ENCODE measurements around the gene OSCAR.

Gene OSCAR

DNA sequence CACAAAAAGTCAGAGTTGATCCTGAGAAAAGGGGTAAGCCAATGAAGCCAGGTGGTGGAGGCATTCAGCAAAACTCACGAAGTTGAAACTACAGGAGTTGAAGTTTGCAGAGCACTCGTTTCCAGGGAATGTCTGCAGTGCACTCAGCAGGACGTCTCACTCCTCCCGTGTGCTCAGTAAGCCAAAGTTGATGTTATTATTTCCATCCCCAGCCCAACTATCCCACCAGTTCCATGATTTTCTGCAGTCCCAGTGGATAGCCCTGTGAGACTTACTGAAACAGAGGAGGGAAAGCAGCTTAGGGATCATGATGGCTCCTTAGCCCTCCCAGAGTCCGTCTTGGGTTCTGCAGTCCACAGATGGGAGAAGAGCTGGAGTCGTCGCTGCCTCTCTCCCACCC lies 19.6 kb downstream of the OSCAR start, which contains the start of gene TARM1:
Gene TARM1, minus strand, starts transcription at position 334 of the 400 bp plus-strand sequence. Its CDS starts 25 bp downstream, at position 309.
- DNase-seq, result no peak

DNA sequence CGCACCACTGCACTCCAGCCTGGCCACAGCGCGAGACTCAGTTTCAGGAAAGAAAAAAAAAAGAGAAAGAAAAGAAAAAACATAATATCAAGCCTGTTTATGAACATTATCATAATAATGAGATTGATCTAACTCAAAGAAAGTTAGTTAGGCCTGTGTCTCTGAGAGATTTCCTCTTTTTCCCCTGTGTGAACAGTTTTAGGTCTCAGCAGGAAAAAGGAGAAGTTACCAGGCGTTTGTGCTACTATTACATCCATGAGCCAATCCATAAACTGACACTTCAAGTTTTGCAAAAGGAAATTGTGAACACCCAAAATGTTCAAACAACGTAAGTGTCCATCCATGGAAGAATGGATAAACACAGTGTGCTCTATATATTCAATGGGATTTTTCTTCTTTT lies 23.3 kb downstream of the OSCAR start:
- DNase-seq, result no peak

DNA sequence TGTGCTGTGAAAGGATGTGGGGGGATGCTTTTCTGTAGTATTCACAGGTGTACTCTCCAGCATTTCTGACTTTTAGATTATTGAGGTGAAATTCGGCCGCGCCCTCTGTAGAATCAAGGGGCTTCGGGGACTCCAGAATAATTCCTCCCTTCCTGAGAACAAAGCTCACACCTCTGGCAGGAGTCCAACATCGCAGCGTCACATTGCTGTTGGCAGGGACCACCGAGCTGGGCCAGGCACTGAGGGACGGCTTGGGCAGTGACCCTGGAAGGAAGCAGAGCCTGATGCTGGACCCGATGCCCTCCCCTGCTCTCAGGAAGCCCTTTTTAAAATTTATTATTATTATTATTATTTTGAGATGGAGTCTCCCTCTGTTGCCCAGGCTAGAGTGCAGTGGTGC lies 25.8 kb downstream of the OSCAR start:
- DNase-seq, result no peak

DNA sequence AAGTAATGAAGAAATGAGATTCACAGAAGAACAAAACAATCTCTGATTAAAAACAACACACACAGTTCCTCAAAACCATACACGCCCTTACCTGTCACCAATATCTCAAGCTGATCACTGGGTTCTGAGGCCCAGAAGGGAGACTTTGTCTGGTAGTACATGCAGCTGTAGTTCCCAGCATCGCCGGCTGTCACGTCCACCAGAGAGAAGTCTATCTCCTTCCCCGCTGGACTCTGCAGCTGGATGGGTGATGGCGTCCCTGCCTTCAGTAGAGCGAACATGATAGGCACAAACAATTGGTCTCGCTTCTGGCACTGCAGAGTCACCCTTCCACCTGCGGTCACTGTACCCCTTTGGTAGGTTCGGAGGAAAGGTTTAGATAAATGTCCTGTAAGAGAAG lies 26.8 kb downstream of the OSCAR start:
- DNase-seq, result no peak

DNA sequence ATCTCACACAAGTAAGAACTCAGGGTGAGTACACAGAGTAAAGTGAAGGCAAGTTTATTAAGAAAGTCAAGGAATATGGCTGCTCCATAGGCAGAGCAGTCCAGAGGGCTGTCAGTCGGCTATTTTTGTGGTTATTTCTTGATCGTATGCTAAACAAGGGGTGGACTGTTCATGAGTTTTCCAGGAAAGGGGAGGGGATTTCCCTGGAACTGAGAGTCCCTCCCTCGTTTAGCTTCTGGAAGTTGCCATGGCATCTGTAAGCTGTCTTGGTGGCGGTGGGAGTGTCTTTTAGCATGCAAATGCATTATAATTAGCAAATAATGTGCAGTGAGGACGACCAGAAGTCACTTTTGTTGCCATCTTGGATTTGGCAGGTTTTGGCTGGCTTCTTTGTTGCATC lies 31.1 kb downstream of the OSCAR start:
- DNase-seq, result no peak

DNA sequence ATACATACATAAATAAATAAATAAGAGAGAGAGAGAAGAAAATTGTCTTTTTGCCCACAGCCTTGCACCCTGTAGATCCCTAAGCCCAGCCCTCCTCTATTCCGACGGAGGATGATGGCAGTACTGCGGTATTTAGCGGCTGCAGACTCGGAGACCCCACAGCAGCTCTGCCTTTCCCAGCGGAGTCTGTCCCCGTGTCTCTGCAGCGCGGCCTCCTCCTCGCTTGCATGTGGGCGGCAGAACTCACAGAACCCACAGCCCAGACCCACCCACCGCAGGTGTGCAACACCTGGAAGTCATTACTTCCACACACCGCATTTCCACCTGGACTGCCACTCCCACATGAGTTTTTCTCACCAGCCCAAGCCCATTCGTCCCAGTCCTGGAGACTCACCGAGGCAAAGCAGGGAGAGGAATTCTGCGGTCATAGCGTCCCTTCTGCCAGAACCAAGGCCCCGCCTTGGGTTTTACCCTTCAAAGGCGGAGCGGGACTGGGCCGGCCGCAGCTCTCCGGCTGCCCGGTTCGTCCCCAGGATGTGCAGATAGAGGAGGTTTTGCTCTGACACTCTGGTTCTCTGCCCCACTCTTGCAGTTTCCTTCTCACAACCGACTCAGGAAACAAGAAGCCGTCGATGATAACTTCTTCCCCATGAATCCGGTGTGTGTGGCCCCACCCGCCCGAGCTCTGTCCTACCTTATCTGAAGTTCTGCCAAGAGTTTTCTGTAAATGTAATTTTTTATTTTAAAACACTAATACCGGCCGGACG lies 37.1 kb downstream of the OSCAR start, which contains the start of gene VSTM1:
Gene VSTM1, minus strand, starts transcription at position 548 of the 767 bp plus-strand sequence. Its CDS starts 120 bp downstream, at position 428.
- DNase-seq, result no peak

DNA sequence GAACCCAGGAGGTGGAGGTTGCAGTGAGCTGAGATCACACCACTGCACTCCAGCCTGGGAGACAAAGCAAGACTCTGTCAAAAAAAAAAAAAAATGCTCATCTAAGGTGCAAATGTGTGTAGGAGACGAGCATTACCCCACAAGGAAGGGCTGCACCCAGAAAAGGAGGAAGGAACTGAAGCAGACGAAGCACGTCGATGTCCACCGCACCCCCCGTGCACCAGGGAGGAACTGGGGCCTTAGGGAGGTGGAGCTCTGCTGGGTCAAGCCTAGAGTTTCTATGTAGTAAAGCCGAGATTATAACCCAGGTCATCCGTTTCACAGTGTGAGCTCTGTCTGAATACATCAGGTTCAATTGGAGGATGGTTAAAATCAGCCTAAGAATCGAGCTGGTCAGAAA lies 38.0 kb downstream of the OSCAR start:
- no peak for DNase-seq

DNA sequence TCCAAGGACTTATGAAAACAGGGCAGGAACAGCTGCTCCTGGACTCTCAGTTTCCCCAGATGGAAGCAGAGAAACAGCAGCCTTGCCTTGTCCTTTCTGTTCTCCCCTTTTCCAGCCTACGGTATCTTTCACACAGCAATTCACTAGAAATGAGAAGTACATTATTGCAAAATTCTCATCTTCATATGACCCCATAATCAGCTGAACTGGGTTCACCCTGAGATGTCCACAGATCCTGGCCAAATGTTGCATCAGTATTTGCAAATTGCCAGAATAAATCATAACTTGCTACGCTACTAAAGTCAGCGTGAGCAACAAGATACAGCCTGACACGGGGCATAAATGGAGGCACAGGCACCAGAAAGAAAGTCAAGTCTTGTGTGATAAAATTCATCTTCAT lies 53.0 kb downstream of the OSCAR start:
- DNase-seq, result no peak

DNA sequence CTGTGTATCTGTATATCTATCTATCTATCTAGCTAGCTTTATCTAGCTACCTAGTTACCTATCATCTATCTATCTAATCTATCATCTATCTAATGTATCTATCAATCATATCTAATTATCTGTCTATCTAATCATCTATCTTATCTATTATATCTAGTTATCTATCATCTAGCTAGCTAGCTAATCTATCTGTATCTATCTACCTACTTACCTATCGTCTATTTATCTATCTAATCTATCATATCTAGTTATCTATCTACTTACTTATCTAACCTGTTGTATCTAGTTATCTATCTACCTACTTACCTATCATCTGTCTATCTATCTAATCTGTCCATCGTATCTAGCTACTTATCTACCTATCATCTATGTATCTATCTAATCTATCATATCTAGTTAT lies 54.8 kb downstream of the OSCAR start:
- DNase-seq, result no peak
